Activated CD4-positive, alpha-beta T cell treated with anti-CD3 and anti-CD28 coated beads for 36 hours (primary cell): ENCODE data around the gene REM2. TPM values are rescaled to one million over a fixed set of nuclear protein-coding genes. Genes with fewer than 3 reads are reported as not detected.
A peak's percentile ranks its signal among the peaks of the same experiment; 100 is the strongest.
"Not testable (repeated sequence)": the region's sequence is repeated elsewhere in the genome, so short reads cannot be mapped to it uniquely, and the experiment has no call there.

ENCODE experiments used
- ATAC-seq: fragments of 200-7000 bp; cut with Tn5 transposase; one replicate; pipeline ENCODE4 v1.10.0; 2021; ENCODE audit warnings: mild to moderate bottlenecking, moderate library complexity
- CTCF ChIA-PET: fragments of 350-600 bp; sonication (Branson Sonifier 250); formaldehyde crosslinking; loops from one replicate; lab custom pipeline; 2021; ENCODE audit warnings: antibody characterized with exemption; lab: Charles Lee
- POLR2A ChIA-PET: fragments of 350-600 bp; sonication (Branson Sonifier 250); formaldehyde crosslinking; loops from one replicate; lab custom pipeline; 2021; ENCODE audit warnings: antibody characterized with exemption, inconsistent platforms; lab: Charles Lee
- DNase-seq: peaks from one replicate; pipeline ENCODE4 v3.0.0-alpha.2; 2020
- H3K27ac Mint-ChIP-seq: one replicate; pipeline ENCODE4 v1.8.0; 2021; ENCODE audit warnings: mixed read lengths
- H3K27me3 Mint-ChIP-seq: one replicate; pipeline ENCODE4 v1.8.0; 2021; ENCODE audit warnings: mixed read lengths
- H3K36me3 Mint-ChIP-seq: one replicate; pipeline ENCODE4 v1.8.0; 2021; ENCODE audit warnings: low read depth, mixed read lengths
- H3K4me1 Mint-ChIP-seq: one replicate; pipeline ENCODE4 v1.8.0; 2021; ENCODE audit warnings: mixed read lengths
- H3K4me3 Mint-ChIP-seq: one replicate; pipeline ENCODE4 v1.8.0; 2021; ENCODE audit warnings: mild to moderate bottlenecking, moderate library complexity, mixed read lengths
- H3K9me3 Mint-ChIP-seq: one replicate; pipeline ENCODE4 v1.8.0; 2021; ENCODE audit warnings: low read depth, mixed read lengths
- intact Hi-C, 2 experiments: fragments of 100-400 bp; cut with DNase I in 1 of 2; cut with micrococcal nuclease in 1 of 2; formaldehyde crosslinking; loops; one replicate each; pipeline versions ENCODE4 v1.14.2 to v1.15.1; 2022 to 2024; cut with DNase I, micrococcal nuclease
- total RNA-seq, 2 experiments: library from RNA; stranded (reverse); gene quantifications; one replicate each; pipeline ENCODE4 v1.2.3, GENCODE V29; 2021

Gene REM2
- total RNA-seq, 2 experiments from 2014 or later, result 0.33 to 0.48 TPM

DNA sequence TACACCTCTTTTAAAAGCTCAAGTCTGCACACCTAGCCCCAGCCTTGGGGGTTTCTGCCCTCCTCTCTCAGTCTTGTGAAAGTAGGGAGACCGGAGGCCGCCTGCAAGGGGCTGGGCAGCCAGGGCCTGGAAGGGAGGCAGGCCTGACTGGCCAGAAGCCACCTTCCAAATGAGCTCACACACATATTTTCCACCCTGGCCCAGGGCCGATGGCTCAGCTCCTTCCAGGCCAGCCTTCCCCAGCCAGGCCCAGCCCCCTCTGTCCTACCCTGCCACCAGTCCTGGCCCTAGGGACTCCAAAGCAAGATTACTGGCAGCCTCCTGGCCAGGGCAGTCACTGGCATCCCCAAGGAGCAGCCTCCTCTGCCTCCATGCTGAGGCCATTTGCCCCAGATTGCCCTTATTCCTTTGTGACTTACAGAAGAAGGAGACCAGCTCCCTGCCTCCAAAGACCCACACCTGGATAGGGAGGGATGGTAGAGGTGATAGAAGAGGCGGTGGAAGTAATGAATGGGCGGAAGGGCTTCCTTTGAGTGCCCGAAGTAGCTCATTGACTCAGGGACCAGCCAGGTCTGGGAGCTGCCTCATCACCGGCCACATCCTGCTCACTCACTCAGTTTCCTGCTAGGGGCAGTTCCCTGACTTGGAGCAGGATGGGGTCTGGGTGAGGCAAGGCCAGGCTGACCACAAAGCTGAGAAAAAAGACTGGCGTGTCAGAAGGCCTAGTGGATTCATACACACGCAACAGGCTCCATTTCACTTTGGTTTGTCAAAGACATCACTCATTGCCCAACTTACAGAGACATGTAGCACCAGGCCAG, 31.9 kb upstream of the REM2 start:
- Mint-ChIP-seq H3K9me3 (no peaks in the 10 kb centered on the region), H3K4me3 (no peak overlapping the region), H3K27me3 (peaks cover 5% of the 10 kb centered on the region), H3K27ac (no peak overlapping the region), H3K4me1 (peaks cover 19% of the 10 kb centered on the region), H3K36me3 (no peaks in the 10 kb centered on the region)
- ATAC-seq, result peak; percentile 48
- intact Hi-C loops, result loop anchor here (5.0 to 10.0 kb wide), 5 partner anchors 84 to 936 kb away; partner anchors contain the start of genes DAD1 (in 2 of the 2) and OXA1L (in 1 of the 2)
- CTCF ChIA-PET, result interaction anchor here (0.7 to 8.0 kb wide), 11 partner anchors 10 to 327 kb away, joined by 3 to 148 read pairs (median 4); partner anchors contain the start of gene MRPL52
- POLR2A ChIA-PET, result interaction anchor here (0.6 kb wide), 1 partner anchor 277 kb away, joined by 3 read pairs; no protein-coding TSS in a partner anchor
- DNase-seq, result peak; percentile 52

DNA sequence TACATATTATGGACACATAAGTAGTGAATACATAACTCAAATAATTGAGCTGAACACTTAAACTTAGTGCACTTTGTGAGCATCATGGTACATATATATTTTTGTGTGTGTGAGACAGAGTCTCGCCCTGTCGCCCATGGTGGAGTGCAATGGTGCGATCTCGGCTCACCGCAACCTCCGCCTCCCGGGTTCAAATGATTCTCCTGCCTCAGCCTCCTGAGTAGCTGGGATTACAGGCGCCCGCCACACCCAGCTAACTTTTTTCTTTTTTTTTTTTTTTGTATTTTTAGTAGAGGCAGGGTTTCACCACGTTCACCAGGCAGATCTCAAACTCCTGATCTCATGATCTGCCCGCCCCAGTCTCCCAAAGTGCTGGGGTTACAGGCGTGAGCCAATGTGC, 30.8 kb upstream of the REM2 start:
- H3K36me3 Mint-ChIP-seq, H3K27me3 Mint-ChIP-seq, H3K4me3 Mint-ChIP-seq, POLR2A ChIA-PET, ATAC-seq, H3K9me3 Mint-ChIP-seq, DNase-seq, H3K27ac Mint-ChIP-seq: not testable (repeated sequence)
- CTCF ChIA-PET, result interaction anchor here (0.5 to 8.0 kb wide), 25 partner anchors 11 to 996 kb away, joined by 3 to 148 read pairs (median 4); partner anchors contain the start of genes DAD1, MMP14, MRPL52 and REM2
- intact Hi-C loops, result loop anchor here (2.0 to 10.0 kb wide), 6 partner anchors 85 to 937 kb away; partner anchors contain the start of genes DAD1 (in 2 of the 2) and OXA1L (in 1 of the 2)
- peaks cover 19% of the 10 kb centered on the region for H3K4me1 Mint-ChIP-seq

DNA sequence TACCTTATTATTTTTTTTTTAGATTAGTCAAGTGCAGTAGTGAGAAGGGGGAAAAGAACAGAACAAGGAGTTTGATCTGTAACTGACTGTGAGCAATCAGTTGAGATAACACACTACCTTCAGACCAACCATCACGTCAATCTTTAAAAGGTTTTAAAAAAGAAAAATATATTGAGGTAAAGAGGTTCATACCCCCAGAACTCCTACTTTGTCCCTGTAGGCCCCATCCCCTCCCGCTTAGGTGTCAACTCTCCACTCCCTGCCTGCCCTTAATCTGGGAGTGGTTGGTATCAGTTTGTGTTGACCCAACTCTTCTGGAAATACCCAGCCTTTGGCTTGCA, 30.5 kb upstream of the REM2 start:
- ChIA-PET CTCF (interaction anchor here (0.5 to 8.0 kb wide), 29 partner anchors 9 to 996 kb away, joined by 3 to 148 read pairs (median 4); partner anchors contain the start of genes DAD1, MMP14, MRPL52 and REM2), POLR2A (no interaction called here)
- ATAC-seq, result no peak
- intact Hi-C loops, result loop anchor here (2.0 to 10.0 kb wide), 6 partner anchors 85 to 938 kb away; partner anchors contain the start of genes DAD1 (in 2 of the 2) and OXA1L (in 1 of the 2)
- no peak for DNase-seq
- H3K4me3 Mint-ChIP-seq, result peak overlapping the region; percentile 69
- peak overlapping the region; percentile 81 for H3K27ac Mint-ChIP-seq
- peaks cover 6% of the 10 kb centered on the region for H3K27me3 Mint-ChIP-seq
- no peaks in the 10 kb centered on the region for H3K9me3 Mint-ChIP-seq
- H3K36me3 Mint-ChIP-seq, result no peaks in the 10 kb centered on the region
- H3K4me1 Mint-ChIP-seq, result peaks cover 23% of the 10 kb centered on the region

DNA sequence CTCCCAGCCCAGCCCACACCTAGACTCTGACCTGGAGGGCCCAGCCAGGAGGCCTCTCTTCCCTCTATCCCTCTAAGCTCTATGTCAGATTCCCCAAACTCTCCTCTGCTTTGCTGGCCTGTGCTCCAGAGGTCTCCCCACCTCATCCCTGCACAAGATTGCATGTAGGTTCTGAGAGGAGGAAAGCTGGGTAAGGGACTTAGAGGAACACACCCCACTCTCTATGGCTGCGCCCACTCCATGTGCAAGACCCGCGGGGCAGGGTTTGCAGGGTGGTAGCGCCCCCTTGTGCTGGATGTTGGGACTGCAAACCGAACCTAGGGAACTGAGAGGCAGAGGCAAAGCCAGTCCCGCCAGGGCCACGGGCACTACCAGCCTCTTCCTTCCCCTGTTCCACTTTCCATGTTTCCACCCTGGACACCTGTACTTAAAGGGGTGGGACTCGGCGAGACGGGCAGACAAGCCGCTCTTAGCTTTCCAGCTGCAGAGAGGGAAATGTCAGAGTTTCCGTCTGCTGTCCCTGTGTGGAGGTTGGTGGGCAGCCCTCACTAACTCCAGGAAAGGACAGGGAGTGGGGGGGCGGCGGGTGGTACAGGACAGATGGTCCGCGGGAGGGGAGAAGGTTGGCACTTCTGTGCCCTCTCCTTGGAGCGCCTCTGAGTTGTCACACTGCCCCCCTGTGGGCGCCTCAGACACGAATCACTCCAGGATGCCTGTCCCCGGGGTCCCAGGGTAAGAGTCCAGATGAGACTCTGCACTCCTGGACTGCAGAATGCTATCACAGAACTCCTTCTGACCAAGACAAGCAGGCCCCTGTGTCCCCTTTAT, 29.9 kb upstream of the REM2 start:
- DNase-seq (peak; percentile 94), ATAC-seq (peak; percentile 82)
- peak overlapping the region; percentile 81 for H3K27ac Mint-ChIP-seq
- peaks cover 26% of the 10 kb centered on the region for H3K4me1 Mint-ChIP-seq
- peaks cover 7% of the 10 kb centered on the region for H3K27me3 Mint-ChIP-seq
- H3K9me3 Mint-ChIP-seq, result no peaks in the 10 kb centered on the region
- ChIA-PET POLR2A (no interaction called here), CTCF (interaction anchor here (0.5 to 8.0 kb wide), 43 partner anchors 9 to 1398 kb away, joined by 3 to 148 read pairs (median 4); partner anchors contain the start of genes DAD1, LRP10, MMP14 and MRPL52)
- H3K4me3 Mint-ChIP-seq, result peak overlapping the region; percentile 69
- intact Hi-C loops, result loop anchor here (1.0 to 10.0 kb wide), 11 partner anchors 30 to 938 kb away; partner anchors contain the start of genes DAD1 (in 2 of the 2) and OXA1L (in 2 of the 2)
- no peaks in the 10 kb centered on the region for H3K36me3 Mint-ChIP-seq

DNA sequence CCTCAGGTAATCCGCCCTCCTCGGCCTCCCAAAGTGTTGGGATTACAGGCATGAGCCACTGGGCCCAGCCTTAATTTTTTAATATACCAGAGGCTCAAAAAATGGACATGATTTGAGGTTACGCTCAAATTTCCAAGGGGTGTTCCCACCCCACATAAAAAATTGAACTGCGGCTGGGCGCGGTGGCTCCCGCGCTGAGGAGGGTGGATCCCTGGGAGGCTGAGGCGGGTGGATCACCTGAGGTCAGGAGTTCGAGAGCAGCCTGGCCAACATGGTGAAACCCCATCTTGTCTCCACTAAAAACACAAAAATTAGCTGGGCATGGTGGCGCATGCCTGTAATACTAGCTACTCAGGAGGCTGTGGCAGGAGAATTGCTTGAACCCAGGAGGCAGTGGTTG, 28.7 kb upstream of the REM2 start:
- H3K27me3 Mint-ChIP-seq, H3K27ac Mint-ChIP-seq, H3K4me3 Mint-ChIP-seq, ATAC-seq, DNase-seq, POLR2A ChIA-PET, H3K9me3 Mint-ChIP-seq, H3K36me3 Mint-ChIP-seq: not testable (repeated sequence)
- CTCF ChIA-PET, result interaction anchor here (0.6 to 8.0 kb wide), 32 partner anchors 11 to 1400 kb away, joined by 3 to 148 read pairs (median 4); partner anchors contain the start of genes LRP10, MRPL52, OXA1L and REM2
- intact Hi-C loops, result loop anchor here (5.0 to 10.0 kb wide), 5 partner anchors 87 to 939 kb away; partner anchors contain the start of genes DAD1 (in 2 of the 2) and OXA1L (in 1 of the 2)
- peaks cover 37% of the 10 kb centered on the region for H3K4me1 Mint-ChIP-seq

DNA sequence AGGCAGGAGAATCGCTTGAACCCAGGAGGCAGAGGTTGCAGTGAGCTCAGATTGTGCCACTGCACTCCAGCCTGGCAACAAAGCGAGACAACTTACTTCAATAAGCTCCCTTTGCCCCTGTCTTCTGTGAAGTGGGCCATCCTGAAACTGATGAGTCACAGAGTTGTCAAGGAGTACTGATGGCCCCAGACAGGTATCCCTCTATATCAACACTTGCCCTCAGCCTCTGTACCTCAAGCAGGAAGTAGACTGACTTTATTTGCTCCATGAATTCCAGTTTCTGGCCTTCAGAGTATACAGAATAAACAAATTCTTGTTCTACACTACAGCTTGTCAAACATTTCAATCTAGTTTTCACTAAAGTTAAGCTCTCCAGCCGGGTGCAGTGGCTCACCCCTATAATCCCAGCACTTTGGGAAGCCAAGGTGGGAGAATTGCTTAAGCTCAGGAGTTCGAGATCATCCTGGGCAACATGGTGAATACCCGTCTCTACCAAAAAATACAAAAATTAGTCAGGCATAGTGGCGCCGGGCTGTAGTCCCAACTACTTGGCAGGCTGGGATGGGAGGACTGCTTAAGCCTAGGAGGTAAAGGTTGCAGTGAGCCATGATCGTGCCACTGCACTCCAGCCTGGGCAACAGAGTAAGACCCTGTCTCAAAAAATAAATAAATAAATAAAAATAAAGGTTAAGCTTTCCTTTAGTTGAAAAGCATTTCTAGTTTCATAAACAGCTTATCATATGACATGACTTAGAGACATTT, 27.9 kb upstream of the REM2 start:
- Mint-ChIP-seq H3K27ac (no peak overlapping the region), H3K4me1 (peaks cover 37% of the 10 kb centered on the region), H3K36me3 (no peaks in the 10 kb centered on the region), H3K4me3 (no peak overlapping the region), H3K27me3 (peaks cover 9% of the 10 kb centered on the region), H3K9me3 (no peaks in the 10 kb centered on the region)
- CTCF ChIA-PET, result interaction anchor here (0.6 to 8.0 kb wide), 30 partner anchors 10 to 1173 kb away, joined by 3 to 148 read pairs (median 5); partner anchors contain the start of genes LRP10, MRPL52, OXA1L and REM2
- POLR2A ChIA-PET, result interaction anchor here (0.6 kb wide), 2 partner anchors 72 to 345 kb away, joined by 3 read pairs; no protein-coding TSS in a partner anchor
- intact Hi-C loops, result loop anchor here (5.0 to 10.0 kb wide), 5 partner anchors 88 to 940 kb away; partner anchors contain the start of genes DAD1 (in 2 of the 2) and OXA1L (in 1 of the 2)
- DNase-seq (no peak), ATAC-seq (peak; percentile 24)

DNA sequence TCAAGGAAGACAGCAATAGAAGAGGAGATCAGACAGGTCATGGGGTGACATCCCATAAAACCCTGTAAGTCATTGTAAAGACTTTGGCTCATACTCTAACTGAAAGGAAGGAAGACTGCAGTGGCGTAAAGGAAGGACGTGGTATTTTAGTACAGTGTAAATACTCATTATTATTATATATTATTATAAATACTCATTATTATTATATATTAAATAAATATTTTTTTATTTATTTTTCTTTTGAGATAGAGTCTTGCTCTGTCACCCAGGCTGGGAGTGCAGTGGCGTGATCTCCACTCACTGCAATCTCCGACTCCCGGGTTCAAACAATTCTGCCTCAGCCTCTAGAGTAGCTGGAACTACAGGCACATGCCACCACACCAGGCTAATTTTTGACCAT, 26.6 kb upstream of the REM2 start:
- H3K36me3 Mint-ChIP-seq, result no peaks in the 10 kb centered on the region
- intact Hi-C loops, result loop anchor here in 1 of 2 experiments (10.0 kb wide), 1 partner anchor 942 kb away; no protein-coding TSS in a partner anchor
- no peak overlapping the region for H3K27ac Mint-ChIP-seq
- DNase-seq (no peak), ATAC-seq (no peak)
- POLR2A ChIA-PET, result no interaction called here
- H3K4me3 Mint-ChIP-seq, result no peak overlapping the region
- H3K27me3 Mint-ChIP-seq, result peaks cover 9% of the 10 kb centered on the region
- CTCF ChIA-PET, result interaction anchor here (1.3 to 6.6 kb wide), 3 partner anchors 23 to 285 kb away, joined by 3 to 87 read pairs (median 5); no protein-coding TSS in a partner anchor
- H3K9me3 Mint-ChIP-seq, result no peaks in the 10 kb centered on the region
- peaks cover 34% of the 10 kb centered on the region for H3K4me1 Mint-ChIP-seq

DNA sequence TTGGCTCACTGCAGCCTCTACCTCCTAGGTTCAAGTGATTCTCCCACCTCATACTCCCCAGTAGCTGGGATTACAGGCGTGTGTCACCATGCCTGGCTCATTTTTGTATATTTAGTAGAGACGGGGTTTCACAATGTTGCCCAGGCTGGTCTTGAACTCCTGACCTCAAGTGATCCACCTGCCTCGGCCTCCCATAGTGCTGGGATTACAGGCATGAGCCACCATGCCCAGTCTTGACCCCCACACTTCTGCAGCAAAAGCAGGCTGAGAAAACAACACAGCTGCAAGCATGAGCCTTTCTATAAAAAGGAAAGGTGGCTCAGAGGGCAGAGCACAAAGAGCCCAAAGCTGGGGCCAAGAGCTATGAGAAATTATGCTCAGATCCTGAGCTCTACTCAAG, 22.6 kb upstream of the REM2 start:
- H3K9me3 Mint-ChIP-seq, H3K36me3 Mint-ChIP-seq, ATAC-seq, DNase-seq, H3K27me3 Mint-ChIP-seq, POLR2A ChIA-PET, H3K4me3 Mint-ChIP-seq, H3K27ac Mint-ChIP-seq, intact Hi-C loops: not testable (repeated sequence)
- CTCF ChIA-PET, result interaction anchor here (0.6 to 1.1 kb wide), 3 partner anchors 18 to 300 kb away, joined by 3 to 6 read pairs (median 3); no protein-coding TSS in a partner anchor
- H3K4me1 Mint-ChIP-seq, result peaks cover 21% of the 10 kb centered on the region

DNA sequence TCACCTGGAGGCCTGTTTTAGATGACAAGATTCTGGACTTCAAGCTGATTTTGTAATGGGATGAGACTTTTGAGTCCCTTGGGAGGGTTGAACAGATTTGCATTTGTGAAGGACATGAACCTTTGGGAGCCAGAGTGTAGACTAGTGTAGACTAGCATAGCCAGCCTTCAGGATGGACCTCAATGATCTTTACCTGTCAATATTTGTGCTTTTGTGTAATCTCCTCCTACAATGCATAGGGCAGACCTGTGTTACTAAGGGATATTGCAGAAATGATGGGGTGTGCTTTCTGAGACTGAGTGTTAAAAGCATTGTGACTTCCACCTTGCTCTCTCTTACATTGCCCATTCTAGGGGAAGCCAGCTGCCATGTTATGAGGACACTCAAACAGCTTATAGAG, 21.4 kb upstream of the REM2 start:
- Mint-ChIP-seq H3K4me1 (peaks cover 25% of the 10 kb centered on the region), H3K4me3 (no peak overlapping the region), H3K9me3 (no peaks in the 10 kb centered on the region), H3K27ac (no peak overlapping the region), H3K27me3 (peaks cover 3% of the 10 kb centered on the region), H3K36me3 (no peaks in the 10 kb centered on the region)
- intact Hi-C loops, result no loop called here
- ChIA-PET CTCF (interaction anchor here (0.7 to 4.4 kb wide), 7 partner anchors 9 to 291 kb away, joined by 3 to 23 read pairs (median 4); no protein-coding TSS in a partner anchor), POLR2A (no interaction called here)
- DNase-seq (no peak), ATAC-seq (no peak)

DNA sequence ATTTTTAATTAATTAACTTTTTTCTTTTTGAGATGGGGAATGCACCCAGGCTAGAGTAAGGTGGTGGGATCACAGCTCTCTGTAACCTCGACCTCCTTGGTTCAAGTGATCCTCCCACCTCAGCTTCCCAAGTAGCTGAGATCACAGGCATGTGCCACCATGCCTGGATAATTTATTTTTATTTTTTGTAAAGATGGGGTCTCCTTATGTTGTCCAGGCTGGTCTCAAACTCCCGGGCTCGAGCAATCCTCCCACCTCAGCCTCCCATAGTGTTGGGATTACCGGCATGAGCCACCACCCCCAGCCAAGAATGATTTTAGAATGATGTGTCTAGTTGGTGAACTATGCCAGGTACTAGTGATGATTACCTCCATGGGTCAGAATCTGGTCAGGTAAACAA, 18.0 kb upstream of the REM2 start:
- ChIA-PET POLR2A (no interaction called here), CTCF (interaction anchor here (0.6 to 4.4 kb wide), 5 partner anchors 8 to 42 kb away, joined by 3 to 23 read pairs (median 5); no protein-coding TSS in a partner anchor)
- Mint-ChIP-seq H3K4me3 (no peak overlapping the region), H3K4me1 (peaks cover 13% of the 10 kb centered on the region), H3K36me3 (no peaks in the 10 kb centered on the region), H3K27ac (no peak overlapping the region), H3K9me3 (no peaks in the 10 kb centered on the region), H3K27me3 (no peaks in the 10 kb centered on the region)
- intact Hi-C loops, result no loop called here
- no peak for DNase-seq
- ATAC-seq, result no peak
